ENCODE measurements around the gene ZNF367.

The ZNF367 gene

GRCh38 chr9:96418083-96418919 is at the start of gene ZNF367:
ZNF367 (minus strand) TSS chr9:96418370; CDS start chr9:96418032, 338 bp downstream.
- peak; percentile 95 for DNase-seq (ENCODE audit: low spot score)

- no peak for DNase-seq (ENCODE audit: low spot score)
These were observed 49.6 kb upstream of the ZNF367 start for GRCh38 chr9:96467784-96468183.

- DNase-seq (ENCODE audit: low spot score): no peak
These were observed 46.3 kb upstream of the ZNF367 start for GRCh38 chr9:96464426-96464825.

GRCh38 chr9:96462541-96462940 is 44.4 kb upstream of the ZNF367 start:
- DNase-seq (ENCODE audit: low spot score): no peak

GRCh38 chr9:96461336-96461735 is 43.2 kb upstream of the ZNF367 start:
- no peak for DNase-seq (ENCODE audit: low spot score)

- DNase-seq (ENCODE audit: low spot score): peak; percentile 69
These were observed 42.7 kb upstream of the ZNF367 start for GRCh38 chr9:96460882-96461281.

GRCh38 chr9:96460470-96460869 is 42.3 kb upstream of the ZNF367 start:
- peak; percentile 51 for DNase-seq (ENCODE audit: low spot score)

- DNase-seq (ENCODE audit: low spot score): no peak
These were observed 41.3 kb upstream of the ZNF367 start for GRCh38 chr9:96459268-96460007.

- no peak for DNase-seq (ENCODE audit: low spot score)
These were observed 40.1 kb upstream of the ZNF367 start for GRCh38 chr9:96458226-96458625.

GRCh38 chr9:96457266-96457665 is 39.1 kb upstream of the ZNF367 start:
- no peak for DNase-seq (ENCODE audit: low spot score)

GRCh38 chr9:96453625-96454024 is 35.5 kb upstream of the ZNF367 start:
- DNase-seq (ENCODE audit: low spot score): peak; percentile 60

- DNase-seq (ENCODE audit: low spot score): peak; percentile 31
These were observed 32.7 kb upstream of the ZNF367 start for GRCh38 chr9:96450613-96451528.

- peak; percentile 98 for DNase-seq (ENCODE audit: low spot score)
These were observed 31.9 kb upstream of the ZNF367 start, which contains the start of gene HABP4 for GRCh38 chr9:96449845-96450612. HABP4 (plus strand) TSS chr9:96450169; CDS start chr9:96450280, 111 bp downstream.

- DNase-seq (ENCODE audit: low spot score): no peak
These were observed 31.3 kb upstream of the ZNF367 start for GRCh38 chr9:96449523-96449844.

- DNase-seq (ENCODE audit: low spot score): no peak
These were observed 30.5 kb upstream of the ZNF367 start for GRCh38 chr9:96448546-96449170.

GRCh38 chr9:96447406-96447805 is 29.2 kb upstream of the ZNF367 start:
- no peak for DNase-seq (ENCODE audit: low spot score)

- no peak for DNase-seq (ENCODE audit: low spot score)
These were observed 24.3 kb upstream of the ZNF367 start for GRCh38 chr9:96442491-96442890.

GRCh38 chr9:96441798-96442445 is 23.8 kb upstream of the ZNF367 start:
- no peak for DNase-seq (ENCODE audit: low spot score)

- no peak for DNase-seq (ENCODE audit: low spot score)
These were observed 22.6 kb upstream of the ZNF367 start for GRCh38 chr9:96440671-96441199.

GRCh38 chr9:96437454-96437853 is 19.3 kb upstream of the ZNF367 start:
- no peak for DNase-seq (ENCODE audit: low spot score)
